GM12878 (cell line): ENCODE data around the gene DMAC2. TPM values are rescaled to one million over a fixed set of nuclear protein-coding genes. Genes with fewer than 3 reads are reported as not detected.

Source experiments
- CREB1 ChIP-seq: IDR thresholded peaks from 2 replicates; pipeline ENCODE4 v1.6.1; 2012; ENCODE audit warnings: low read depth, mild to moderate bottlenecking, inconsistent platforms
- GABPA ChIP-seq: IDR thresholded peaks from 2 replicates; pipeline ENCODE4 v1.6.1; 2014; ENCODE audit warnings: antibody characterized with exemption, low read depth, mild to moderate bottlenecking, inconsistent platforms
- HDGF ChIP-seq: fragments of 450-650 bp; IDR thresholded peaks from 2 replicates; pipeline ENCODE4 v1.6.1; 2016; ENCODE audit warnings: antibody characterized with exemption
- JUND ChIP-seq: IDR thresholded peaks from 2 replicates; pipeline ENCODE4 v1.6.1; 2012; ENCODE audit warnings: low read depth, mild to moderate bottlenecking, low read length, improper control_type of control experiment, moderate library complexity
- KLF5 ChIP-seq: fragments of 450-650 bp; IDR thresholded peaks from 2 replicates; pipeline ENCODE4 v1.6.1; 2014; ENCODE audit warnings: mild to moderate bottlenecking; ENCODE audit not compliant: partially characterized antibody
- MTA3 ChIP-seq: IDR thresholded peaks from 2 replicates; pipeline ENCODE4 v1.6.1; 2012; ENCODE audit warnings: low read length, inconsistent platforms, borderline replicate concordance
- MYB ChIP-seq: fragments of 150-350 bp; IDR thresholded peaks from 2 replicates; pipeline ENCODE4 v1.6.1; 2014; ENCODE audit warnings: mild to moderate bottlenecking, low read depth, low read length, borderline replicate concordance
- NFXL1 ChIP-seq: fragments of 450-650 bp; IDR thresholded peaks from 2 replicates; pipeline ENCODE4 v1.6.1; 2017; ENCODE audit warnings: antibody characterized with exemption, mild to moderate bottlenecking, borderline replicate concordance
- NR2F1 ChIP-seq: fragments of 450-650 bp; conservative IDR thresholded peaks from 2 replicates; pipeline ENCODE4 v1.6.1; 2017; ENCODE audit warnings: mild to moderate bottlenecking
- PBX3 ChIP-seq: IDR thresholded peaks from 2 replicates; pipeline ENCODE4 v1.6.1; 2011; ENCODE audit warnings: mild to moderate bottlenecking, low read depth, low read length, moderate library complexity; ENCODE audit not compliant: insufficient replicate concordance
- POLR2AphosphoS2 ChIP-seq: IDR thresholded peaks from 2 replicates; pipeline ENCODE4 v1.6.1; 2011; ENCODE audit warnings: low read depth, mild to moderate bottlenecking, low read length, improper control_type of control experiment, moderate library complexity
- ZNF687 ChIP-seq: fragments of 450-650 bp; IDR thresholded peaks from 2 replicates; pipeline ENCODE4 v1.6.1; 2017; ENCODE audit warnings: mild to moderate bottlenecking, moderate library complexity
- ZSCAN29 ChIP-seq: fragments of 450-650 bp; IDR thresholded peaks from 2 replicates; pipeline ENCODE4 v1.6.1; 2017; ENCODE audit warnings: mild to moderate bottlenecking, moderate library complexity
- polyA plus RNA-seq, 11 experiments: library from polyadenylated mRNA; depleted of rRNA in 4 of 11; unstranded in 6 of 11; stranded (reverse) in 5 of 11; fragments of >200 nt; fragmentation: Nextera tagmentation in 4 of 11; fragmentation: Illumina TruSeq in 1 of 11; extraction: Ambion mirVana in 4 of 11; extraction: Trizol in 1 of 11; gene quantifications; 1 replicate in 1 of 11; 2 replicates in 10 of 11; pipeline versions ENCODE4 v1.2.1 to v1.2.3, GENCODE V29; 2011 to 2016; ENCODE audit warnings: inconsistent platforms in 2 of 11, missing spikeins in 2 of 11, low read depth in 1 of 11
- total RNA-seq, 4 experiments: library from RNA; depleted of rRNA in 3 of 4; stranded (reverse); fragments of >200 nt in 3 of 4; fragmentation: Illumina TruSeq in 1 of 4; extraction: Trizol in 1 of 4; gene quantifications; 2 replicates each; pipeline versions ENCODE4 v1.2.1 to v1.2.3, GENCODE V29; 2013 to 2021
- TF ChIP-seq, protein P1 (sequence below): fragments of 450-650 bp; IDR thresholded peaks from 2 replicates; pipeline ENCODE4 v1.6.1; 2018; ENCODE audit warnings: mild to moderate bottlenecking, low read depth, moderate library complexity; ENCODE audit not compliant: partially characterized antibody
- TF ChIP-seq, protein P2 (sequence below): fragments of 450-650 bp; formaldehyde crosslinking; IDR thresholded peaks from 2 replicates; pipeline ENCODE4 v1.4.0; 2020; ENCODE audit warnings: mild to moderate bottlenecking, moderate library complexity

The DMAC2 gene
- total and polyA plus RNA-seq, 10 of the 15 experiments (the other 5 are each of a cell fraction or from before 2014, with no cell fraction given) = 10.8 to 57.2 (median 42.7) TPM

GRCh38 chr19:41439441-41440222, at the start of gene DMAC2 (continued):
- TF ChIP-seq JUND = no peak
- peak; percentile 82; the same call in 1 of the 2 replicates for TF ChIP-seq POLR2AphosphoS2
- TF ChIP-seq HDGF = peak; percentile 84
- TF ChIP-seq GABPA = peak; percentile 86
- no peak for TF ChIP-seq KLF5
- TF ChIP-seq, protein P1, sequence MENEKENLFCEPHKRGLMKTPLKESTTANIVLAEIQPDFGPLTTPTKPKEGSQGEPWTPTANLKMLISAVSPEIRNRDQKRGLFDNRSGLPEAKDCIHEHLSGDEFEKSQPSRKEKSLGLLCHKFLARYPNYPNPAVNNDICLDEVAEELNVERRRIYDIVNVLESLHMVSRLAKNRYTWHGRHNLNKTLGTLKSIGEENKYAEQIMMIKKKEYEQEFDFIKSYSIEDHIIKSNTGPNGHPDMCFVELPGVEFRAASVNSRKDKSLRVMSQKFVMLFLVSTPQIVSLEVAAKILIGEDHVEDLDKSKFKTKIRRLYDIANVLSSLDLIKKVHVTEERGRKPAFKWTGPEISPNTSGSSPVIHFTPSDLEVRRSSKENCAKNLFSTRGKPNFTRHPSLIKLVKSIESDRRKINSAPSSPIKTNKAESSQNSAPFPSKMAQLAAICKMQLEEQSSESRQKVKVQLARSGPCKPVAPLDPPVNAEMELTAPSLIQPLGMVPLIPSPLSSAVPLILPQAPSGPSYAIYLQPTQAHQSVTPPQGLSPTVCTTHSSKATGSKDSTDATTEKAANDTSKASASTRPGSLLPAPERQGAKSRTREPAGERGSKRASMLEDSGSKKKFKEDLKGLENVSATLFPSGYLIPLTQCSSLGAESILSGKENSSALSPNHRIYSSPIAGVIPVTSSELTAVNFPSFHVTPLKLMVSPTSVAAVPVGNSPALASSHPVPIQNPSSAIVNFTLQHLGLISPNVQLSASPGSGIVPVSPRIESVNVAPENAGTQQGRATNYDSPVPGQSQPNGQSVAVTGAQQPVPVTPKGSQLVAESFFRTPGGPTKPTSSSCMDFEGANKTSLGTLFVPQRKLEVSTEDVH = no peak
- no peak for TF ChIP-seq ZNF687
- peak; percentile 80 for TF ChIP-seq CREB1
- peak; percentile 30; the same call in 1 of the 2 replicates for TF ChIP-seq MTA3
- no peak for TF ChIP-seq PBX3
- no peak for TF ChIP-seq MYB
- no peak for TF ChIP-seq NFXL1
- TF ChIP-seq, protein P2, sequence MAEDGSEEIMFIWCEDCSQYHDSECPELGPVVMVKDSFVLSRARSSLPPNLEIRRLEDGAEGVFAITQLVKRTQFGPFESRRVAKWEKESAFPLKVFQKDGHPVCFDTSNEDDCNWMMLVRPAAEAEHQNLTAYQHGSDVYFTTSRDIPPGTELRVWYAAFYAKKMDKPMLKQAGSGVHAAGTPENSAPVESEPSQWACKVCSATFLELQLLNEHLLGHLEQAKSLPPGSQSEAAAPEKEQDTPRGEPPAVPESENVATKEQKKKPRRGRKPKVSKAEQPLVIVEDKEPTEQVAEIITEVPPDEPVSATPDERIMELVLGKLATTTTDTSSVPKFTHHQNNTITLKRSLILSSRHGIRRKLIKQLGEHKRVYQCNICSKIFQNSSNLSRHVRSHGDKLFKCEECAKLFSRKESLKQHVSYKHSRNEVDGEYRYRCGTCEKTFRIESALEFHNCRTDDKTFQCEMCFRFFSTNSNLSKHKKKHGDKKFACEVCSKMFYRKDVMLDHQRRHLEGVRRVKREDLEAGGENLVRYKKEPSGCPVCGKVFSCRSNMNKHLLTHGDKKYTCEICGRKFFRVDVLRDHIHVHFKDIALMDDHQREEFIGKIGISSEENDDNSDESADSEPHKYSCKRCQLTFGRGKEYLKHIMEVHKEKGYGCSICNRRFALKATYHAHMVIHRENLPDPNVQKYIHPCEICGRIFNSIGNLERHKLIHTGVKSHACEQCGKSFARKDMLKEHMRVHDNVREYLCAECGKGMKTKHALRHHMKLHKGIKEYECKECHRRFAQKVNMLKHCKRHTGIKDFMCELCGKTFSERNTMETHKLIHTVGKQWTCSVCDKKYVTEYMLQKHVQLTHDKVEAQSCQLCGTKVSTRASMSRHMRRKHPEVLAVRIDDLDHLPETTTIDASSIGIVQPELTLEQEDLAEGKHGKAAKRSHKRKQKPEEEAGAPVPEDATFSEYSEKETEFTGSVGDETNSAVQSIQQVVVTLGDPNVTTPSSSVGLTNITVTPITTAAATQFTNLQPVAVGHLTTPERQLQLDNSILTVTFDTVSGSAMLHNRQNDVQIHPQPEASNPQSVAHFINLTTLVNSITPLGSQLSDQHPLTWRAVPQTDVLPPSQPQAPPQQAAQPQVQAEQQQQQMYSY (CRISPR knock-in tag) = no peak
- 0 out of 2 replicates have a peak, but pooled peaks have one; percentile 21 for TF ChIP-seq NR2F1
- no peak for TF ChIP-seq ZSCAN29
